ENCODE data around the gene BBS10. TPM values are rescaled to one million over a fixed set of nuclear protein-coding genes. Genes with fewer than 3 reads are reported as not detected.

BBS10 gene
- polyA plus RNA-seq, 1 experiment, result 20.0 TPM

GRCh38 chr12:76311796-76312195 lies 36.4 kb downstream of the BBS10 start:
- no peak for TF ChIP-seq CTCF (IDR thresholded peaks at IDR 0.05; ENCODE audit: low read depth, low read length)
- no peak overlapping the region for H3K4me3 ChIP-seq (ENCODE audit: low read depth, low read length)
- H3K9me3 ChIP-seq (ENCODE audit: control insufficient read depth, insufficient read depth, low read length), result no peaks in the 10 kb centered on the region; the same call in 1 of the 2 replicates
- DNase-seq (ENCODE audit: low read depth, low spot score), result no peak
- H3K27me3 ChIP-seq (ENCODE audit: control insufficient read depth, insufficient read depth, low read length), result no peaks in the 10 kb centered on the region
- POLR2A ChIA-PET, result no interaction called here
- H3K27ac ChIP-seq (ENCODE audit: low read depth, low read length), result no peak overlapping the region
- CTCF ChIA-PET, result no interaction called here

GRCh38 chr12:76310110-76310509 lies 38.1 kb downstream of the BBS10 start:
- ChIA-PET CTCF (no interaction called here), POLR2A (interaction anchor here (0.6 kb wide), 1 partner anchor 83 kb away, joined by 3 read pairs; no protein-coding TSS in a partner anchor)
- H3K4me3 ChIP-seq (ENCODE audit: low read depth, low read length), result no peak overlapping the region
- H3K27ac ChIP-seq (ENCODE audit: low read depth, low read length), result no peak overlapping the region
- no peak for DNase-seq (ENCODE audit: low read depth, low spot score)
- no peaks in the 10 kb centered on the region; the same call in 1 of the 2 replicates for H3K9me3 ChIP-seq (ENCODE audit: control insufficient read depth, insufficient read depth, low read length)
- TF ChIP-seq CTCF (IDR thresholded peaks at IDR 0.05; ENCODE audit: low read depth, low read length), result no peak
- H3K27me3 ChIP-seq (ENCODE audit: control insufficient read depth, insufficient read depth, low read length), result no peaks in the 10 kb centered on the region

DNA sequence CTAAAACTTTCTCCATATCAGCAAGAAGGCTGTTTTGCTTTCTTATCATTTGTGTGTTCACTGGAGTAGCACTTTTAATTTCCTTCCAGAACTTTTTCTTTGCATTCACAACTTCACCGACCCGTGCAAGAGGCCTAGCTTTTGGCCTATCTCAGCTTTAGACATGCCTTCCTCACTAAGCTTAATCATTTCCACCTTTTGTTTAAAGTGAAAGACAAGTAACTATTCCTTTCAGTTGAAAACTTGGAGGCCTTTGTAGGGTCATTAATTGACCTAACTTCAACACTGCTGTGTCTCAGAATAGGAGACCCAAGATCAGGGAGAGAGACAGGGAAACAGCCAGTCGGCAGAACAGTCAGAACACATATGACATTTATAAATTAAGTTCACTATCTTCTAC lies 39.3 kb downstream of the BBS10 start:
- CTCF ChIA-PET, result no interaction called here
- no peak for DNase-seq (ENCODE audit: low read depth, low spot score)
- H3K27me3 ChIP-seq (ENCODE audit: control insufficient read depth, insufficient read depth, low read length), result no peaks in the 10 kb centered on the region
- POLR2A ChIA-PET, result no interaction called here
- no peak overlapping the region for H3K4me3 ChIP-seq (ENCODE audit: low read depth, low read length)
- no peaks in the 10 kb centered on the region; the same call in 1 of the 2 replicates for H3K9me3 ChIP-seq (ENCODE audit: control insufficient read depth, insufficient read depth, low read length)
- TF ChIP-seq CTCF (IDR thresholded peaks at IDR 0.05; ENCODE audit: low read depth, low read length), result no peak
- no peak overlapping the region for H3K27ac ChIP-seq (ENCODE audit: low read depth, low read length)

DNA sequence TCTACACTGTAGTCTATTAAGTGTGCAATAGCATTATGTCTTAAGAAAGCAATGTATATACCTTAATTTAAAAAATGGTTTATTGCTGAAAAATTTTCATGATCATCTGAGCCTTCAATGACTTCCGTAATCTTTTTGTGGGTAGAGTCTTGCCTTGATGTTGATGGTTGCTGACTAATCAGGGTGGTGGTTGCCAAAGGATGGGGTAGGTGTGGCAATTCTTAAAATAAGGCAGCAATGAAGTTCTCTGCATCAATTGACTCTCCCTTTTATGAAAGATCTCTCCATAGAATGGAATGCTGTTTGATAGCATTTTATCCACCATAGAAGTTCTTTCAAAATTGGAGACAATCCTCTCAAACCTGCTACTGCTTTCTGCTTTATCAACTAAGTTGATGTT lies 41.1 kb downstream of the BBS10 start:
- no peak overlapping the region for H3K27ac ChIP-seq (ENCODE audit: low read depth, low read length)
- no peaks in the 10 kb centered on the region; the same call in 1 of the 2 replicates for H3K9me3 ChIP-seq (ENCODE audit: control insufficient read depth, insufficient read depth, low read length)
- H3K4me3 ChIP-seq (ENCODE audit: low read depth, low read length), result no peak overlapping the region
- ChIA-PET POLR2A (no interaction called here), CTCF (no interaction called here)
- TF ChIP-seq CTCF (IDR thresholded peaks at IDR 0.05; ENCODE audit: low read depth, low read length), result no peak
- DNase-seq (ENCODE audit: low read depth, low spot score), result no peak
- no peaks in the 10 kb centered on the region for H3K27me3 ChIP-seq (ENCODE audit: control insufficient read depth, insufficient read depth, low read length)

DNA sequence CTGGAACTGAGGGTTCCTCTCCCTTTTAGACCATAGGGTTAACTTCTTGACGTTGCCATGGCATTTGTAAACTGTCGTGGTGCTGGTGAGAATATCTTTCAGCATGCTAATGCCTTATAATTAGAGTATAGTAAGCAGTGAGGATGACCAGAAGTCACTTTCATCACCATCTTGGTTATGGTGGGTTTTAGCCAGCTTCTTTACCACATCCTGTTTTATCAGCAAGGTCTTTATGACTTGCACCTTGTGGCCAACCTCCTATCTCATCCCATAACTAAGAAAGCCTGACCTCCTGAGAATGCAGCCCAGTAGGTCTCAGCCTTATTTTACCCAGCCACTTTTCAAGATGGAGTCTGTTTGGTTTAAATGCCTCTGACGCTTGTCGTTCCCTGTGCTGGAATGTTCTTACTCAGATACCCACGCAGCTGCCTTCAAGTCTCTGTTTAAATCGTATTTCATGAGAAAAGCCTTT lies 44.2 kb downstream of the BBS10 start:
- TF ChIP-seq CTCF (IDR thresholded peaks at IDR 0.05; ENCODE audit: low read depth, low read length), result no peak
- Histone ChIP-seq H3K27ac (ENCODE audit: low read depth, low read length) (no peak overlapping the region), H3K27me3 (ENCODE audit: control insufficient read depth, insufficient read depth, low read length) (no peaks in the 10 kb centered on the region), H3K4me3 (ENCODE audit: low read depth, low read length) (no peak overlapping the region), H3K9me3 (ENCODE audit: control insufficient read depth, insufficient read depth, low read length) (no peaks in the 10 kb centered on the region)
- DNase-seq (ENCODE audit: low read depth, low spot score), result no peak
- ChIA-PET CTCF (no interaction called here), POLR2A (no interaction called here)

All from AG04450 (cell line).